ENCODE data around the gene ATP5PO.

Gene ATP5PO

GRCh38 chr21:33899199-33899598 is 16.4 kb downstream of the ATP5PO start:
- Histone ChIP-seq H3K36me3 (ENCODE audit: insufficient read depth, low read length) (peaks cover 2% of the 10 kb centered on the region; the same call in 1 of the 2 replicates), H3K9ac (ENCODE audit: low read depth, low read length) (no peak overlapping the region), H3K9me3 (ENCODE audit: control insufficient read depth, insufficient read depth, low read length) (no peaks in the 10 kb centered on the region), H3K4me1 (ENCODE audit: insufficient read depth, low read length) (peaks cover 5% of the 10 kb centered on the region; the same call in 1 of the 2 replicates)

GRCh38 chr21:33898586-33898985 is 17.0 kb downstream of the ATP5PO start:
- H3K9ac ChIP-seq (ENCODE audit: low read depth, low read length), result no peak overlapping the region
- H3K9me3 ChIP-seq (ENCODE audit: control insufficient read depth, insufficient read depth, low read length), result no peaks in the 10 kb centered on the region
- peaks cover 5% of the 10 kb centered on the region; the same call in 1 of the 2 replicates for H3K4me1 ChIP-seq (ENCODE audit: insufficient read depth, low read length)

GRCh38 chr21:33897739-33898138 is 17.9 kb downstream of the ATP5PO start:
- no peaks in the 10 kb centered on the region for H3K36me3 ChIP-seq (ENCODE audit: insufficient read depth, low read length)
- no peak overlapping the region for H3K9ac ChIP-seq (ENCODE audit: low read depth, low read length)
- peaks cover 5% of the 10 kb centered on the region; the same call in 1 of the 2 replicates for H3K4me1 ChIP-seq (ENCODE audit: insufficient read depth, low read length)
- H3K9me3 ChIP-seq (ENCODE audit: control insufficient read depth, insufficient read depth, low read length), result no peaks in the 10 kb centered on the region

More at GRCh38 chr21:33898586-33898985, 17.0 kb downstream of the ATP5PO start:
- H3K36me3 ChIP-seq (ENCODE audit: insufficient read depth, low read length), result no peaks in the 10 kb centered on the region

DNA sequence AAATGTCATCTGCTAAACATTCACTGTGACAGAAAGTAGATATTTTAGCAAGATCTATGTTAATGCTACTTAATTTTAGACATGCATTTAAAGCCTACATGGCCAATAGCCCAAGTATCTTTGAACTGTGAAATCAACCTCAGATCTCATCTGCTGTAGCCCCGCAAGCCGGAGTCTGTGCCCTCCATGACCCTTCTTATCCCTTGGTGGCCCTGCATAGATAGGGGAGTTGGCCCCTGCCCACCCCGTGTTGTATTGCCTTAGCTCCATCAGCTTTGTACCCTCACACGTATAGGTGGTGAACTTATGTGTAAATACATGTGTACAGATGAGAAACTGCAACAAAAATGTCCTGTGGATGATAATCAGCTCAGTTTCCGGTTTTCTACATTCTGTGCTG is 18.5 kb downstream of the ATP5PO start:
- Histone ChIP-seq H3K9me3 (ENCODE audit: control insufficient read depth, insufficient read depth, low read length) (no peaks in the 10 kb centered on the region), H3K4me1 (ENCODE audit: insufficient read depth, low read length) (peaks cover 10% of the 10 kb centered on the region)

DNA sequence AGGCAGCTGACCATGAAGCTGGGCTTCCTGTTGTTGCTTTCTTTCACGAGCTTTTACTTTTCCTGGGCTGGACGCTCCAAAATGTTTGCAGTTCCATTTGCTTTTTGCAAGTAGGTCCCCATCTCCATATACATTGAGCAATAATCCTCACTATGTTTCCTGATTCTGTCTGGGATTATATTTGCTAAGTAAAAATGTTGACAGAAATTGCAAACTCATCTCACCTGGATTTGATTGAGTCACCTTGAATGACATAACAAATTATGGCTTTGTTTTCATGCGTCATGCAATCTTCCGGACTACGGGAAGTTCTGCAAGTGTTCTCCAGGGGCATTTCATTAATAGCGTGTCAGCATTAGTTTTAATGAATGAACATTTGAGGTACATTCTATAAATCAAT is 18.9 kb downstream of the ATP5PO start:
- H3K36me3 ChIP-seq (ENCODE audit: insufficient read depth, low read length), result no peaks in the 10 kb centered on the region
- H3K9me3 ChIP-seq (ENCODE audit: control insufficient read depth, insufficient read depth, low read length), result no peaks in the 10 kb centered on the region
- no peak overlapping the region for H3K9ac ChIP-seq (ENCODE audit: low read depth, low read length)
- H3K4me1 ChIP-seq (ENCODE audit: insufficient read depth, low read length), result peaks cover 10% of the 10 kb centered on the region

More for the DNA sequence above, 18.5 kb downstream of the ATP5PO start:
- H3K9ac ChIP-seq (ENCODE audit: low read depth, low read length), result no peak overlapping the region
- H3K36me3 ChIP-seq (ENCODE audit: insufficient read depth, low read length), result no peaks in the 10 kb centered on the region

DNA sequence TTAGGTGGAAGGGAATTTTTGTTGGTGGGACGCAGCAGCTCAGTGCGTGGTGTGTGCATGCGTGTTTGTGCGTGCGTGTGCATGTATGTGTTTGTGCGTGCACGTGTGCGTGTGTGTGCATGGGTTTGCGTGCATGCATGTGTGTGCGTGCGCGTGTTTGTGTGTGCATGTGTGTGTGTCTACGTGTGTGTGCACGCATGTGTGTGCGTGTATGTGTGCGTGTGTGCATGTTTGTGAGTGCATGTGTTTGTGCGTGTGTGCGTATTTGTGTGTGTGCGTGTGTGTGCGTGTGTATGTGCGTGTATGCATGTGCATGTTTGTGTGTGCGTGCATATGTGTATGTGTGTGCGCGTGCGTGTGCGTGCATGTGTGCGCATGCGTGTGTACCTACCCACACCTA is 20.2 kb downstream of the ATP5PO start:
- H3K9me3 ChIP-seq (ENCODE audit: control insufficient read depth, insufficient read depth, low read length), result no peaks in the 10 kb centered on the region
- no peaks in the 10 kb centered on the region for H3K36me3 ChIP-seq (ENCODE audit: insufficient read depth, low read length)
- no peak overlapping the region for H3K9ac ChIP-seq (ENCODE audit: low read depth, low read length)
- peaks cover 10% of the 10 kb centered on the region for H3K4me1 ChIP-seq (ENCODE audit: insufficient read depth, low read length)

DNA sequence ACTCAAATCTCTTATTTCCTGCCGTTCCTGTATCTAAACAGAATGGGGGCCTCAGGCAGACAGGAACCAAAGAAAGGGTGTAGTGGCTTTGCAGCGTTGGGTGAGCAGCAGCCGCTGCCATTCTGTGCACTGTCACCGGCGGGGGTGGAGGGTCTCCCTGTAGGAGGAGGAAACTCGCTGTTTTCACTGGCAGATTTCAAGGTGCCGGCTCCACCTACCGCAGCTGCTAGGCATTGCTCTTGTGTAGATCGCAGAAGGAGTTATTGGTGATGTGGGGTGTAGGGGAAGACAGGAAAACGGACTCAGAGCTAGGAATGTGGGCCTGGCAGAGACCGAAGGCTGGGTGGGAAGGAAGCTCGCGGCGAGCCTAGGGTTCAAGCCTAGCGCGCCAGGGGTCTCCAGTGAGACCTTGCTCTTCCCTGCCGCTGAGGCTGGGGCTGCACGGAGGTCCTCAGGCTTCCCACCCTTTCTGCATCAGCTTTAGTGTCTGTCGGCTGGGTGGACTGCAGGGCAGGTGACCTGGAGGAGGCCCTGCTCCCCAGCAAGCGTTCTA is 20.8 kb downstream of the ATP5PO start:
- H3K36me3 ChIP-seq (ENCODE audit: insufficient read depth, low read length), result no peaks in the 10 kb centered on the region
- H3K9ac ChIP-seq (ENCODE audit: low read depth, low read length), result peak overlapping the region; percentile 29; the same call in 1 of the 2 replicates
- H3K9me3 ChIP-seq (ENCODE audit: control insufficient read depth, insufficient read depth, low read length), result no peaks in the 10 kb centered on the region
- peaks cover 10% of the 10 kb centered on the region for H3K4me1 ChIP-seq (ENCODE audit: insufficient read depth, low read length)

DNA sequence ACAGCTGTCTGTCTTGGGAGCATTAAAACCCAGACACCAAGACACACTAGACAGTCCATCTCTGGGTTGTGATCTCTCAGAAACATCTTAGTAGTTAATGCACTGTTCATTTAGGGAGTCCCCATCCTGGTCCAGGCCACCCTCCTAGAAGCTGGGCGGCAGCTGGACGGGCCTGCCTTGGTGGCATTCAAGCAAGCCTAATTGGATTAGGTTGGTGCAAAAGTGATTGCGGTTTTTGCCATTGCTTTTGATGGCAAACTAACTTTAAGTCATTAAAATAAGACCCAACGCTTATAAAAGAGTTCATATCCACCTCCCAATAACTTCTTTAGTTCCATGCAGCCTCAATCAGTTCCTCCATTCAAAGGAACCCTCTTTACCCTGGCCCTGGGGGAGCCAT is 21.7 kb downstream of the ATP5PO start:
- H3K9ac ChIP-seq (ENCODE audit: low read depth, low read length), result no peak overlapping the region
- H3K36me3 ChIP-seq (ENCODE audit: insufficient read depth, low read length), result no peaks in the 10 kb centered on the region
- no peaks in the 10 kb centered on the region for H3K9me3 ChIP-seq (ENCODE audit: control insufficient read depth, insufficient read depth, low read length)
- H3K4me1 ChIP-seq (ENCODE audit: insufficient read depth, low read length), result peaks cover 10% of the 10 kb centered on the region

DNA sequence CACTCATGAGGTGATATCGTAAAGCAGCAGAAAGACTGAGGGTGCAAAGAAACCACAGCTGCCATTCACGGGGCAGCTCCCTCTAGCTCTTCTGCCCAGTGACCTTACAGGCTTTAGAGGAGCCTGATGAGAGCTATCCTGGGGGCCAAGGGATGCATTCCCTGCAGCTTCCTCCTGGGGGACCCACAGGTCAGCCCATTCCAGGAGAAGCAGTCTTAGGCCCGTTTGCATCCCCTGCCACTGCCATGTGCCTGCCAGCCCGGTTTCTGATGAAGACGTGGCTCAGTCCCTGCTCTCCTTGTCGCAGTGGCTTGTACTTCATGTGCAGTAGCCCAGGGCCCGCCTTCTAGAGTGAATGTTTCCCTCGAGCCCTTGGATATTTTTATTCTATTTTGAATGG is 22.8 kb downstream of the ATP5PO start:
- H3K4me1 ChIP-seq (ENCODE audit: insufficient read depth, low read length), result peaks cover 10% of the 10 kb centered on the region
- H3K9me3 ChIP-seq (ENCODE audit: control insufficient read depth, insufficient read depth, low read length), result no peaks in the 10 kb centered on the region
- no peak overlapping the region for H3K9ac ChIP-seq (ENCODE audit: low read depth, low read length)
- no peaks in the 10 kb centered on the region for H3K36me3 ChIP-seq (ENCODE audit: insufficient read depth, low read length)

GRCh38 chr21:33890187-33890586 is 25.4 kb downstream of the ATP5PO start:
- Histone ChIP-seq H3K9me3 (ENCODE audit: control insufficient read depth, insufficient read depth, low read length) (no peaks in the 10 kb centered on the region), H3K9ac (ENCODE audit: low read depth, low read length) (no peak overlapping the region), H3K4me1 (ENCODE audit: insufficient read depth, low read length) (peaks cover 7% of the 10 kb centered on the region), H3K36me3 (ENCODE audit: insufficient read depth, low read length) (no peaks in the 10 kb centered on the region)

DNA sequence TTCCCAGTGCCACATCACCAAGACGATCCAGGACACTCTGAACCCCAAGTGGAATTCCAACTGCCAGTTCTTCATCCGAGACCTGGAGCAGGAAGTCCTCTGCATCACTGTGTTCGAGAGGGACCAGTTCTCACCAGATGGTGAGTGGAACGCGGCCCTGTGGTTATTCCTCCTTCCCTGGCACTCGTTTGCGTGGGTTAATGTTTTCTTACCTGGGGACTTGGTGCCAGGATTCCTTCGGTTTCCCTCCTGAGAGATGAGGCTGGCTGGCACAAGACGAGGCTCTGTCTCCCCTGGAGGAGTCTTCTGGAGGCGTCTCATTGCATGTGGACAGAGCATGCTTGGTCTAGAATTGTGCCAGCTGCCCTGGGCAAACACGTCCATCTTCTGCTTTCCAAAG is 29.3 kb downstream of the ATP5PO start:
- Histone ChIP-seq H3K9me3 (ENCODE audit: control insufficient read depth, insufficient read depth, low read length) (no peaks in the 10 kb centered on the region), H3K9ac (ENCODE audit: low read depth, low read length) (no peak overlapping the region), H3K36me3 (ENCODE audit: insufficient read depth, low read length) (no peaks in the 10 kb centered on the region), H3K4me1 (ENCODE audit: insufficient read depth, low read length) (no peaks in the 10 kb centered on the region)

GRCh38 chr21:33885172-33885514 is 30.5 kb downstream of the ATP5PO start:
- Histone ChIP-seq H3K9me3 (ENCODE audit: control insufficient read depth, insufficient read depth, low read length) (no peaks in the 10 kb centered on the region), H3K4me1 (ENCODE audit: insufficient read depth, low read length) (no peaks in the 10 kb centered on the region), H3K9ac (ENCODE audit: low read depth, low read length) (no peak overlapping the region), H3K36me3 (ENCODE audit: insufficient read depth, low read length) (no peaks in the 10 kb centered on the region)

GRCh38 chr21:33884376-33885171 is 31.0 kb downstream of the ATP5PO start:
- no peaks in the 10 kb centered on the region for H3K36me3 ChIP-seq (ENCODE audit: insufficient read depth, low read length)
- H3K4me1 ChIP-seq (ENCODE audit: insufficient read depth, low read length), result no peaks in the 10 kb centered on the region
- no peaks in the 10 kb centered on the region for H3K9me3 ChIP-seq (ENCODE audit: control insufficient read depth, insufficient read depth, low read length)
- H3K9ac ChIP-seq (ENCODE audit: low read depth, low read length), result no peak overlapping the region

GRCh38 chr21:33883118-33883517 is 32.5 kb downstream of the ATP5PO start:
- no peaks in the 10 kb centered on the region for H3K4me1 ChIP-seq (ENCODE audit: insufficient read depth, low read length)

DNA sequence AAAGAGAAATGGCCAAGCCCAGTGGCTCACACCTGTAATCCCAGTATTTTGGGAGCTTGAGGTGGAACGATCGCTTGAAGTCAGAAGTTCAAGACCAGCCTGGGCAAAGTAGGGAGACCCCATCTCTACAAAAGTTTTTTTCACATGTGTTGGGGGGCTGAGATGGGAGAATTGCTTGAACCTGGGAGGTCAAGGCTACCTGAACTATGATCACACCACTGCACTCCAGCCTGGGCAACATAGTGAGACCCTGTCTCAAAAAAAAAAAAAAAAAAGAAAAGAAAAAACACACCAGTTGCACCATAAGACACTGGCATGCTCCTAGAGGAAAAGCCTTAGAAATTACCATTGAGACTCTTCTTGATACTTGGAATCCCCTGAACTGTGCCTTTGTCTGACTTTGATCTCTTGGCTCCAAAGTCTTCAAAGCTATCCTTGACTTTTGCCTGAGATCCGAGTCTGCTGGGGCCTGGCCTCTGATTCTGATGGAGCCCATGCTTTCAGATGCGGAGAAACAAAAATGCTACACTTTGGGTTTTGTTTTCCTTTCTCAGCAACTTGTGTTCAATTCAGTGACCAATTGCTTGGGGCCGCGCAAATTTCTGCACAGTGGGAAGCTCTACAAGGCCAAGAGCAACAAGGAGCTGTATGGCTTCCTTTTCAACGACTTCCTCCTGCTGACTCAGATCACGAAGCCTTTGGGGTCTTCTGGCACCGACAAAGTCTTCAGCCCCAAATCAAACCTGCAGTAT is 33.7 kb downstream of the ATP5PO start:
- H3K36me3 ChIP-seq (ENCODE audit: insufficient read depth, low read length), result no peaks in the 10 kb centered on the region
- H3K9ac ChIP-seq (ENCODE audit: low read depth, low read length), result no peak overlapping the region
- H3K4me1 ChIP-seq (ENCODE audit: insufficient read depth, low read length), result no peaks in the 10 kb centered on the region
- no peaks in the 10 kb centered on the region for H3K9me3 ChIP-seq (ENCODE audit: control insufficient read depth, insufficient read depth, low read length)

More at GRCh38 chr21:33883118-33883517, 32.5 kb downstream of the ATP5PO start:
- Histone ChIP-seq H3K9ac (ENCODE audit: low read depth, low read length) (no peak overlapping the region), H3K36me3 (ENCODE audit: insufficient read depth, low read length) (no peaks in the 10 kb centered on the region), H3K9me3 (ENCODE audit: control insufficient read depth, insufficient read depth, low read length) (no peaks in the 10 kb centered on the region)
